ENCODE results near the gene ZBTB32. TPM values are rescaled to one million over a fixed set of nuclear protein-coding genes. Genes with fewer than 3 reads are reported as not detected.

ZBTB32 gene
- total RNA-seq, 2 experiments from 2014 or later, result 174 to 181 TPM

DNA sequence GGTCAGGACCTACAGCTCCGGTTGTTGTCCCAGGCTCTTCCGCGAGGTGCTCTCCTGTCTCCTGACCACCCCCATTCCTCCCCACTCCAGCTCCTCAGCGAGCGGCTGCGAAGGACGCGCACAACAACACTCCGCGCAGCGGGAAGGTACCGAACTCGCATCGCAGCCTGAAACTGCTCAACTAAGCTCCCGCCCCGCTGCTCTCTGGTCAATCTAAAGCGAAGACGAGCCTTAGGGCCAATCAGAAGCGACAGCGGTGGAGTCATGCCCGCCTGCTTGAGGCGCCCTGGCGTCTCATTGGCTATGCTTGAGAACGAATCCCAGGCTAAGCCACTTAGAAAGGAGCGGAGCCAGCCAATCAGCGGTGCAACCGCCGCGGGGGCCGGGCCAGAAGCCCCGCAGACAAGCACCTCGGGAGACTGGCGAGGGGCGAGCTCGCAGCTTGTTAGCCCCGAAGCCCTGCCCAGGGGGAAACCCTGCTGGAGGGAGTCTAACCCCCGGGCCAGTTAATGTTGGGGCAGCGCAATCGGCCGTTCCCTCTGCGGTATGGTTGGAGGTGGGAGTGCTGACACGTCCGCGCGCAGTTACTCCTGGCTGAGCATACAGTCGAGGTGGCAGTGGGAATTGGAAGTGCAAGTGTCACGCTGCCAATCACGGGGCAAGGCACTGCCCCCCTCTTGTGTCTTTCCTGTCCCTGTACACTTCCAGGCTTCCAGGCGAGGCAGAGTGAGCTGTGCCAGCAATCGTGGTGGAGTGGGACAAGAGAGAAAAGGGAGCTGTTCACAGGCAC, 1.9 kb upstream of the ZBTB32 start:
- intact Hi-C loops (cut with micrococcal nuclease), result loop anchor here (1.0 to 2.0 kb wide), 3 partner anchors 11 to 42 kb away; partner anchors contain the start of genes PSENEN and U2AF1L4
- peak; percentile 98 for DNase-seq
- Mint-ChIP-seq H3K4me1 (ENCODE audit: low read depth) (peaks cover 10% of the 10 kb centered on the region), H3K27me3 (ENCODE audit: low read depth) (no peaks in the 10 kb centered on the region), H3K36me3 (ENCODE audit: low read depth) (peaks cover 2% of the 10 kb centered on the region), H3K4me3 (peak overlapping the region; percentile 92), H3K27ac (peak overlapping the region; percentile 95), H3K9me3 (no peaks in the 10 kb centered on the region)
- CTCF ChIA-PET, result interaction anchor here (0.7 to 4.3 kb wide), 4 partner anchors 9 to 117 kb away, joined by 3 to 43 read pairs (median 4); no protein-coding TSS in a partner anchor

DNA sequence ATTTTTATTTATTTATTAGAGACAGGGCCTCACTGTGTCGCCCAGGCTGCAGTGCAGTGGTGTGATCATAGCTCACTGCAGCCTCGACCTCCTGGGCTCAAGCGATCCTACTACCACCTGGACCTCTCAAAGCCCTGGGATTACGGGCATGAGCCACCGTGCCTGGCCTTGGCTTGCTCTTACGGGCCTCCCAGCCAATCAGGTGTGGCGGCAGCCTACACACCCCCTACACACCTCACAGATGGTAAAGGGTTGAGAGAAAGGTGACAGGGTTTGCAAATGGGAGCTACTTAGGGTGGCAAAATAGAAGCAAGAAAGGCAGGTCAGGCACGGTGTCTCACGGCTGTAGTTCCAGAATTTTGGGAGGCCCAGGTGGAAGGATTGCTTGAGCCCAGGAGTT, 1.0 kb upstream of the ZBTB32 start:
- Mint-ChIP-seq H3K36me3 (ENCODE audit: low read depth) (peaks cover 2% of the 10 kb centered on the region), H3K4me1 (ENCODE audit: low read depth) (peaks cover 7% of the 10 kb centered on the region), H3K4me3 (no peak overlapping the region), H3K27me3 (ENCODE audit: low read depth) (no peaks in the 10 kb centered on the region), H3K27ac (no peak overlapping the region), H3K9me3 (no peaks in the 10 kb centered on the region)
- intact Hi-C loops (cut with micrococcal nuclease), result loop anchor here (2.0 kb wide), 1 partner anchor 41 kb away; the partner anchor contains the start of genes PSENEN and U2AF1L4
- CTCF ChIA-PET, result interaction anchor here (1.7 to 4.3 kb wide), 3 partner anchors 10 to 116 kb away, joined by 4 to 43 read pairs (median 5); no protein-coding TSS in a partner anchor
- DNase-seq, result no peak

- Mint-ChIP-seq H3K27me3 (ENCODE audit: low read depth) (no peaks in the 10 kb centered on the region), H3K9me3 (peaks cover 2% of the 10 kb centered on the region), H3K4me1 (ENCODE audit: low read depth) (peaks cover 39% of the 10 kb centered on the region), H3K27ac (peak overlapping the region; percentile 61), H3K4me3 (no peak overlapping the region), H3K36me3 (ENCODE audit: low read depth) (peaks cover 5% of the 10 kb centered on the region)
- no peak for DNase-seq
- CTCF ChIA-PET, result interaction anchor here (1.1 to 1.3 kb wide), 2 partner anchors 9 to 14 kb away, joined by 4 to 6 read pairs; no protein-coding TSS in a partner anchor
- intact Hi-C loops (cut with micrococcal nuclease), result no loop called here
These were observed 4.0 kb downstream of the ZBTB32 start for GRCh38 chr19:35708391-35708790.

DNA sequence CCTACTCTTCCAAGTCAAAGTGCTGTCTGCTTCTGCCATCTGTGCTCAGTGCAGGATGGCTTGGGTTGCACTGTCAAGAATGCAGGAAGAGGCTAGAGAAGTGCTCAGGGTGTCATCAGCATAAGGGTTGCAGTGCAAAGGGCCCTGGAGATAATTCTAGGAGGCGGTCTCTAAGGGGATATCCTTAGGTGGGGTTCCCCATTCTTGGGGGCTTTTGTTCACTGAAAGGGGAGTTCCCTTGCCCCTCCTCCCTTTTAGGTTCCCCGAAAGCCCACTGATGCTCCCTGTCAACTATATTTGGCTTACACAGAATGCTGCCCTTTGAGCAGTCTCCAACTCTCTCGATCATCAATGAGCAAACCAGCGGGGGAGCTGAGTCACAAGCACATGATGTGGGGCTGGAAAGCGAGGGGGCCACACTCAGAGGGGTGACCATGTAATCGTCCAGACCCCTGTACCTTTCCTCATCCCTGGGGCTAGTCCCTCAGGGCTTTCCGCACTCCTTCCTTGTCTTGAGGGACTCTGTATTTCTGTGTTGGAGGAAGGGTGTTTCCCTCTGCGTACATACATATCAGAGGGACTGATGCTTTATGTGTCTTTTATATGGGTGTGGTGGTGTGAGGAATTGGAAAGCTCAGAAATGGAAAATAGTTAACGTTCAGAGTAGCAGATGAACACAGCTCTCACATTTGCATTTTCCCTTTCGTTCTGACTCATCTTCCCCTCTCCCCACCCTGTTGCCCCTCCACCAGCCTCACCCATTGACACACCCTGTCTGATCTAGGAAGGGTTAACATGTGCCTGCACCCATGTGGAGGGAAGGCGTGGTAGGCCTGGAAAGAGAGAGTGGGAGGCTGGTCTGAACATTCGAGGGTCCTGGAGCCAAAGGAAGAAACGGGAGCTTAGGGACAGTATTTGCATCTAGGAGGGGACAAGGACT, 6.7 kb downstream of the ZBTB32 start:
- CTCF ChIA-PET, result interaction anchor here (1.0 to 6.3 kb wide), 3 partner anchors 9 to 17 kb away, joined by 5 to 120 read pairs (median 43); no protein-coding TSS in a partner anchor
- Mint-ChIP-seq H3K27me3 (ENCODE audit: low read depth) (no peaks in the 10 kb centered on the region), H3K4me3 (peak overlapping the region; percentile 52), H3K9me3 (peaks cover 2% of the 10 kb centered on the region), H3K4me1 (ENCODE audit: low read depth) (peaks cover 44% of the 10 kb centered on the region), H3K27ac (peak overlapping the region; percentile 100), H3K36me3 (ENCODE audit: low read depth) (peaks cover 31% of the 10 kb centered on the region)
- DNase-seq, result peak; percentile 87
- intact Hi-C loops (cut with micrococcal nuclease), result loop anchor here (1.0 to 10.0 kb wide), 6 partner anchors 189 to 1439 kb away; partner anchors contain the start of genes CAPNS1, FFAR1, NFKBID and OVOL3

DNA sequence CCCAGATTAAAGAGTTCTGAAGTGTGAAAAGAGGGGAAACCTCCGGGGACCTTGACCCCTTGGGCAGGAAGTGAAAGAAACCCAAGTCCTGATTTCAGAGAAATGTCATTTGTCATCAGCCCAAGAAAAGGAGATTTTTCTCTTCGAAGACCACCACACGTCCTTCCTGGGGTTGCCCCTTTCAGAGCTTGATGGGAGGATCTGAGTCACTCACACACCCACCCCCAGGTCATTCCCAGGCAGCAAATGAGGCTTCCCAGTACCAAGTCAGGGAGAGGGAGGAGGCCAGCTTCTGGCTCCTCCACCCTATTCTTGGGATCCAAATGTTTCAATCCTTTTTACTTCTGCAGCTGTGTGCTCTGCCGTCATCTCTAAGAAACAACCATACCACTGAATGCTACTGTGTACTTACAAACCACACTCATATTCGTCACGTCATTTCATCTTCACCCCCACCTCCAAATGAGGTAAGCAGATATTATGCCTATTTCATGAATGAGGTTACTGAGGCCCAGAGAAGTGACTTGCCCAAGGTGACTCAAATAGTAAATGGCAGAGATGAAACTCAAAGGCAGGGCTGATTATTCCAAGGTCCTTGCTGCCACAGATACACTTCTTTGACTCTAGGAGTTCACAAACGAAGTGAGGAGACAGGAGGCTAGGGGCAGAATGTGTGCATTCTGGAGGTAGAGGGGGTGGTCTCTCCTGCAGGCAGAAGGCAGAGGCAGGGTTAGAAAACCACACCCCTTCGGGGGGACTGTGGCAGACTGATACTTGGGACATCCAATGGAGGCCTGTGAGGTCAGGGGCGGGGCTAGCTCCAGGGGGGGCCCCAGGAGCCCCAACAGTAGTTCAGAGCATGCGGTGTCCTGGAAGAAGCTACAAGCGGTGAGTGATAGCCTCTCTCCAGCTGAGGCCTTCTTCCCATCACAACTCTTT, 8.5 kb downstream of the ZBTB32 start:
- H3K27ac Mint-ChIP-seq, result peak overlapping the region; percentile 100
- intact Hi-C loops (cut with micrococcal nuclease), result loop anchor here (1.0 to 10.0 kb wide), 11 partner anchors 11 to 1441 kb away; partner anchors contain the start of genes ALKBH6, ARHGAP33, CAPNS1 and OVOL3
- H3K4me1 Mint-ChIP-seq (ENCODE audit: low read depth), result peaks cover 44% of the 10 kb centered on the region
- peak; percentile 88 for DNase-seq
- CTCF ChIA-PET, result interaction anchor here (0.7 to 6.3 kb wide), 6 partner anchors 11 to 164 kb away, joined by 3 to 120 read pairs (median 8); no protein-coding TSS in a partner anchor
- H3K27me3 Mint-ChIP-seq (ENCODE audit: low read depth), result no peaks in the 10 kb centered on the region
- H3K4me3 Mint-ChIP-seq, result peak overlapping the region; percentile 92
- H3K36me3 Mint-ChIP-seq (ENCODE audit: low read depth), result peaks cover 42% of the 10 kb centered on the region
- peaks cover 2% of the 10 kb centered on the region for H3K9me3 Mint-ChIP-seq

- Mint-ChIP-seq H3K27me3 (ENCODE audit: low read depth) (no peaks in the 10 kb centered on the region), H3K9me3 (peaks cover 2% of the 10 kb centered on the region), H3K36me3 (ENCODE audit: low read depth) (peaks cover 42% of the 10 kb centered on the region), H3K4me3 (peak overlapping the region; percentile 92), H3K4me1 (ENCODE audit: low read depth) (peaks cover 44% of the 10 kb centered on the region), H3K27ac (peak overlapping the region; percentile 100)
- intact Hi-C loops (cut with micrococcal nuclease), result loop anchor here (1.0 to 10.0 kb wide), 11 partner anchors 11 to 1441 kb away; partner anchors contain the start of genes ALKBH6, ARHGAP33, CAPNS1 and OVOL3
- no peak for DNase-seq
- CTCF ChIA-PET, result interaction anchor here (0.7 to 6.3 kb wide), 6 partner anchors 12 to 165 kb away, joined by 3 to 120 read pairs (median 8); no protein-coding TSS in a partner anchor
These were observed 9.1 kb downstream of the ZBTB32 start for GRCh38 chr19:35713506-35713850.

DNA sequence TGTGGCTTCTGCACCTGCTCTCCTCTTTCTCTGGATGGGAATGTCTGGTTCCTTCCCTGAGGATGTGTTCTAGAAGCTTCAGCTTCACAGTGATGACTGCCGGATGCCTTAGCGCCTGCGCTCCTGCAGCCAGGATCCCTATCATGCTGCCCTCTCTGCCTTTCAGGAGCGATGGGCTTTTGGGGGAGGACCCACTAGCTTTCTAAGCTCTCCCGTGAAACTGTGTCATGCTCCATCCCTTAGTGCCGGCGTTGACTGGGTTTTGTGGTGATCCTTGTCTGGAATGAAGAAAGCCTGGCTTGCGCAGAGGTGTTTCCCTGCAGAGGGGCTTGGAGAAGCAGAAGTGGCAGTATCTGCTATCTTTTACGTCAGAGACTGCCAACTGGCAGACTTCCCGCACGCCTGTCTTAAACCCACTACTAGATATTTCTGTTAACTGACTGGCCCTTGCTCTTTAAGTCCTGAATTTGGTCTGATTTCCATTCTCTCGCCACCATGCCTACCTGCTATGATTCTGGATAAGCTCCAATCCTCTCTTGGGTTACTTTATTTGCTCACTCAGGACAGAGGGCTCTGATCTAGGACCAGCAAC, 9.6 kb downstream of the ZBTB32 start:
- peaks cover 45% of the 10 kb centered on the region for H3K36me3 Mint-ChIP-seq (ENCODE audit: low read depth)

GRCh38 chr19:35714601-35715354, 10.4 kb downstream of the ZBTB32 start:
- peak; percentile 72 for DNase-seq
- Mint-ChIP-seq H3K27ac (peak overlapping the region; percentile 100), H3K4me1 (ENCODE audit: low read depth) (peaks cover 48% of the 10 kb centered on the region), H3K9me3 (peaks cover 2% of the 10 kb centered on the region), H3K4me3 (peak overlapping the region; percentile 92), H3K27me3 (ENCODE audit: low read depth) (no peaks in the 10 kb centered on the region), H3K36me3 (ENCODE audit: low read depth) (peaks cover 51% of the 10 kb centered on the region)
- CTCF ChIA-PET, result interaction anchor here (0.7 to 6.3 kb wide), 5 partner anchors 13 to 139 kb away, joined by 4 to 120 read pairs (median 8); no protein-coding TSS in a partner anchor
- intact Hi-C loops (cut with micrococcal nuclease), result loop anchor here (5.0 to 10.0 kb wide), 5 partner anchors 338 to 1442 kb away; partner anchors contain the start of genes CAPNS1, OVOL3, POLR2I and TBCB

More for the DNA sequence above, 9.6 kb downstream of the ZBTB32 start:
- peak overlapping the region; percentile 100 for H3K27ac Mint-ChIP-seq
- peak overlapping the region; percentile 92 for H3K4me3 Mint-ChIP-seq
- H3K27me3 Mint-ChIP-seq (ENCODE audit: low read depth), result no peaks in the 10 kb centered on the region
- peaks cover 2% of the 10 kb centered on the region for H3K9me3 Mint-ChIP-seq
- intact Hi-C loops (cut with micrococcal nuclease), result loop anchor here (1.0 to 10.0 kb wide), 11 partner anchors 12 to 1442 kb away; partner anchors contain the start of genes ALKBH6, ARHGAP33, CAPNS1 and OVOL3
- H3K4me1 Mint-ChIP-seq (ENCODE audit: low read depth), result peaks cover 46% of the 10 kb centered on the region
- DNase-seq, result no peak
- CTCF ChIA-PET, result interaction anchor here (0.7 to 6.3 kb wide), 5 partner anchors 12 to 139 kb away, joined by 4 to 120 read pairs (median 8); no protein-coding TSS in a partner anchor

- intact Hi-C loops (cut with micrococcal nuclease), result loop anchor here (5.0 to 10.0 kb wide), 2 partner anchors 337 to 399 kb away; partner anchors contain the start of genes OVOL3, POLR2I, TBCB and THAP8
- Mint-ChIP-seq H3K36me3 (ENCODE audit: low read depth) (peaks cover 54% of the 10 kb centered on the region), H3K27me3 (ENCODE audit: low read depth) (no peaks in the 10 kb centered on the region), H3K4me1 (ENCODE audit: low read depth) (peaks cover 44% of the 10 kb centered on the region), H3K9me3 (peaks cover 2% of the 10 kb centered on the region), H3K27ac (peak overlapping the region; percentile 100), H3K4me3 (peak overlapping the region; percentile 92)
- CTCF ChIA-PET, result interaction anchor here (5.9 to 6.3 kb wide), 2 partner anchors 14 to 21 kb away, joined by 43 to 120 read pairs; no protein-coding TSS in a partner anchor
- peak; percentile 32 for DNase-seq
These were observed 11.0 kb downstream of the ZBTB32 start for GRCh38 chr19:35715355-35715809.

Measured in activated naive CD4-positive, alpha-beta T cell treated with anti-CD3 and anti-CD28 coated beads for 36 hours (primary cell).